HEK293 (cell line): ENCODE measurements around the gene RBMS3.

Experiments
- CTCF ChIA-PET: fragments of 350-600 bp; formaldehyde crosslinking; extraction: SDS; loops from one replicate; lab custom pipeline; 2021; ENCODE audit warnings: antibody characterized with exemption; lab: Yijun Ruan, JAX
- POLR2A ChIA-PET: fragments of 300-600 bp; formaldehyde crosslinking; extraction: SDS; loops from one replicate; lab custom pipeline; 2020; ENCODE audit warnings: antibody characterized with exemption, inconsistent platforms; lab: Yijun Ruan, JAX
- H3K27ac ChIP-seq: fragments of 200-500 bp; sonication (Bioruptor generic); 2 replicates; pipeline ENCODE4 v1.5.1; 2014; ENCODE audit warnings: low read depth, low read length, control low read depth, inconsistent platforms; ENCODE audit errors: extremely low read depth
- H3K36me3 ChIP-seq, 2 experiments: fragments of 200-500 bp in 1 of 2; sonication (Bioruptor generic) in 1 of 2; 1 replicate in 1 of 2; 2 replicates in 1 of 2; pipeline ENCODE4 v1.5.1; 2014 to 2017; ENCODE audit warnings: inconsistent platforms in 2 of 2, low read length in 2 of 2; ENCODE audit not compliant: control insufficient read depth in 2 of 2, insufficient read depth in 1 of 2
- H3K4me1 ChIP-seq: fragments of 200-500 bp; sonication (Bioruptor generic); 2 replicates; pipeline ENCODE4 v1.5.1; 2014; ENCODE audit warnings: mild to moderate bottlenecking, low read length, inconsistent platforms; ENCODE audit not compliant: control insufficient read depth, insufficient read depth
- H3K4me3 ChIP-seq: 2 replicates; pipeline ENCODE4 v1.5.1; 2011; ENCODE audit warnings: low read depth, mild to moderate bottlenecking, control low read depth, low read length, moderate library complexity
- H3K9me3 ChIP-seq: fragments of 200-500 bp; sonication (Bioruptor generic); 2 replicates; pipeline ENCODE4 v1.5.1; 2014; ENCODE audit warnings: low read depth, low read length, inconsistent platforms; ENCODE audit not compliant: control insufficient read depth, insufficient read depth
- BCL11A ChIP-seq: fragments of 450-650 bp; formaldehyde crosslinking; IDR thresholded peaks from 2 replicates; pipeline ENCODE4 v1.5.1; 2016; ENCODE audit warnings: low read depth, missing biosample characterization, missing genetic modification characterization
- EGR2 ChIP-seq: fragments of 450-650 bp; formaldehyde crosslinking; IDR thresholded peaks from 2 replicates; pipeline ENCODE4 v1.5.1; 2016; ENCODE audit warnings: low read depth, missing biosample characterization, missing genetic modification characterization
- SCRT2 ChIP-seq: fragments of 450-650 bp; formaldehyde crosslinking; IDR thresholded peaks from 2 replicates; pipeline ENCODE4 v1.5.1; 2016; ENCODE audit warnings: missing biosample characterization, missing genetic modification characterization
- ZBTB7A ChIP-seq: fragments of 450-650 bp; formaldehyde crosslinking; IDR thresholded peaks from 2 replicates; pipeline ENCODE4 v1.5.1; 2016; ENCODE audit warnings: low read depth, missing biosample characterization, missing genetic modification characterization
- ZNF114 ChIP-seq: fragments of 450-650 bp; formaldehyde crosslinking; IDR thresholded peaks from 2 replicates; pipeline ENCODE4 v1.5.0; 2017; ENCODE audit warnings: missing biosample characterization, missing genetic modification characterization
- ZNF544 ChIP-seq: fragments of 450-650 bp; formaldehyde crosslinking; IDR thresholded peaks from 2 replicates; pipeline ENCODE4 v1.5.0; 2017; ENCODE audit warnings: missing biosample characterization, missing genetic modification characterization
- ZNF623 ChIP-seq: fragments of 450-650 bp; formaldehyde crosslinking; IDR thresholded peaks from 2 replicates; pipeline ENCODE4 v1.5.1; 2016; ENCODE audit warnings: missing biosample characterization, missing genetic modification characterization
- ZNF654 ChIP-seq: fragments of 450-650 bp; formaldehyde crosslinking; IDR thresholded peaks from 2 replicates; pipeline ENCODE4 v1.5.1; 2016; ENCODE audit warnings: low read depth, missing biosample characterization, missing genetic modification characterization
- ZNF664 ChIP-seq: fragments of 450-650 bp; formaldehyde crosslinking; IDR thresholded peaks from 2 replicates; pipeline ENCODE4 v1.5.1; 2016; ENCODE audit warnings: missing biosample characterization, missing genetic modification characterization
- ZNF670 ChIP-seq: fragments of 450-650 bp; formaldehyde crosslinking; IDR thresholded peaks from 2 replicates; pipeline ENCODE4 v1.5.1; 2016; ENCODE audit warnings: missing biosample characterization, missing genetic modification characterization, low read depth
- TF ChIP-seq, protein P1 (sequence below): fragments of 450-650 bp; formaldehyde crosslinking; conservative IDR thresholded peaks from 2 replicates; pipeline ENCODE4 v1.5.1; 2016; ENCODE audit warnings: low read depth, missing biosample characterization, missing genetic modification characterization
- TF ChIP-seq, protein P2 (sequence below): fragments of 450-650 bp; formaldehyde crosslinking; optimal IDR thresholded peaks from 2 replicates; pipeline ENCODE3; 2016; ENCODE audit warnings: missing biosample characterization, mild to moderate bottlenecking, missing genetic modification characterization
- TF ChIP-seq, protein P3 (sequence below): fragments of 450-650 bp; formaldehyde crosslinking; IDR thresholded peaks from 2 replicates; pipeline ENCODE4 v1.5.1; 2016; ENCODE audit warnings: missing biosample characterization, missing genetic modification characterization, borderline replicate concordance
- TF ChIP-seq, protein P4 (sequence below): fragments of 450-650 bp; formaldehyde crosslinking; IDR thresholded peaks from 2 replicates; pipeline ENCODE4 v1.5.1; 2016; ENCODE audit warnings: missing biosample characterization, missing genetic modification characterization
- TF ChIP-seq, protein P5 (sequence below): fragments of 450-650 bp; formaldehyde crosslinking; IDR thresholded peaks from 2 replicates; pipeline ENCODE4 v1.5.1; 2016; ENCODE audit warnings: missing biosample characterization, missing genetic modification characterization
- TF ChIP-seq, protein P6 (sequence below): fragments of 450-650 bp; formaldehyde crosslinking; IDR thresholded peaks from 2 replicates; pipeline ENCODE4 v1.5.1; 2017; ENCODE audit warnings: missing biosample characterization, mild to moderate bottlenecking, missing genetic modification characterization, moderate library complexity

The RBMS3 gene

DNA sequence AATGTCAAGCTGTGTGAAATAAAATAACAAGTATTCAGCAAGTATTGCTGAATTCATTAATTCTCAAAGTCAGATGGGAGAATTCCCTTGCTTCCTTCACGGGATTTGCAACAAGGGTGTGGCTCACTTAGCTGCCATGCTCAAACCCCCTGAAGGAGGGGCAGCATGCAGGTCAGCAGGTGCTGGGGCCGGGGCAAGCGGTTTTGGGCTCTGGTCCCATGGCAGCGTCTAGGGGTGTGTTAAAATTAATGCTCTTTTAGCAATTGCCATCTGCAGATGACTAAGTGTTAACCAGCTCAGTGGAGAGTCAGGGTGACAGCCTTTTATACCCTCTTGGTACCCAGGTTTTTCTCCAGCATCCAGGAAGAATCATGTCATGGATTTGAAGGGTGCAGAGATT, 40.0 kb upstream of the RBMS3 start:
- no peaks in the 10 kb centered on the region for H3K36me3 ChIP-seq
- ChIA-PET POLR2A (no interaction called here), CTCF (no interaction called here)
- H3K27ac ChIP-seq: no peak overlapping the region
- no peaks in the 10 kb centered on the region for H3K9me3 ChIP-seq
- H3K4me1 ChIP-seq: no peaks in the 10 kb centered on the region
- TF ChIP-seq, protein P1, sequence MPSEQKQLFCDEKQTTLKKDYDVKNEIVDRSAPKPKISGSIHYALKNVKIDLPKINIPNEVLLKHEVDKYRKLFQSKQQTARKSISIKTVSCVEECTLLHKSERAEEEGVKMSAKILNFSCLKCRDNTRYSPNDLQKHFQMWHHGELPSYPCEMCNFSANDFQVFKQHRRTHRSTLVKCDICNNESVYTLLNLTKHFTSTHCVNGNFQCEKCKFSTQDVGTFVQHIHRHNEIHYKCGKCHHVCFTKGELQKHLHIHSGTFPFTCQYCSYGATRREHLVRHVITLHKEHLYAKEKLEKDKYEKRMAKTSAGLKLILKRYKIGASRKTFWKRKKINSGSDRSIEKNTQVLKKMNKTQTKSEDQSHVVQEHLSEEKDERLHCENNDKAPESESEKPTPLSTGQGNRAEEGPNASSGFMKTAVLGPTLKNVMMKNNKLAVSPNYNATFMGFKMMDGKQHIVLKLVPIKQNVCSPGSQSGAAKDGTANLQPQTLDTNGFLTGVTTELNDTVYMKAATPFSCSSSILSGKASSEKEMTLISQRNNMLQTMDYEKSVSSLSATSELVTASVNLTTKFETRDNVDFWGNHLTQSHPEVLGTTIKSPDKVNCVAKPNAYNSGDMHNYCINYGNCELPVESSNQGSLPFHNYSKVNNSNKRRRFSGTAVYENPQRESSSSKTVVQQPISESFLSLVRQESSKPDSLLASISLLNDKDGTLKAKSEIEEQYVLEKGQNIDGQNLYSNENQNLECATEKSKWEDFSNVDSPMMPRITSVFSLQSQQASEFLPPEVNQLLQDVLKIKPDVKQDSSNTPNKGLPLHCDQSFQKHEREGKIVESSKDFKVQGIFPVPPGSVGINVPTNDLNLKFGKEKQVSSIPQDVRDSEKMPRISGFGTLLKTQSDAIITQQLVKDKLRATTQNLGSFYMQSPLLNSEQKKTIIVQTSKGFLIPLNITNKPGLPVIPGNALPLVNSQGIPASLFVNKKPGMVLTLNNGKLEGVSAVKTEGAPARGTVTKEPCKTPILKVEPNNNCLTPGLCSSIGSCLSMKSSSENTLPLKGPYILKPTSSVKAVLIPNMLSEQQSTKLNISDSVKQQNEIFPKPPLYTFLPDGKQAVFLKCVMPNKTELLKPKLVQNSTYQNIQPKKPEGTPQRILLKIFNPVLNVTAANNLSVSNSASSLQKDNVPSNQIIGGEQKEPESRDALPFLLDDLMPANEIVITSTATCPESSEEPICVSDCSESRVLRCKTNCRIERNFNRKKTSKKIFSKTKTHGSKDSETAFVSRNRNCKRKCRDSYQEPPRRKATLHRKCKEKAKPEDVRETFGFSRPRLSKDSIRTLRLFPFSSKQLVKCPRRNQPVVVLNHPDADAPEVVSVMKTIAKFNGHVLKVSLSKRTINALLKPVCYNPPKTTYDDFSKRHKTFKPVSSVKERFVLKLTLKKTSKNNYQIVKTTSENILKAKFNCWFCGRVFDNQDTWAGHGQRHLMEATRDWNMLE (tag by site-specific recombination): no peak
- no peak for TF ChIP-seq ZBTB7A (tag by site-specific recombination)
- TF ChIP-seq, protein P2, sequence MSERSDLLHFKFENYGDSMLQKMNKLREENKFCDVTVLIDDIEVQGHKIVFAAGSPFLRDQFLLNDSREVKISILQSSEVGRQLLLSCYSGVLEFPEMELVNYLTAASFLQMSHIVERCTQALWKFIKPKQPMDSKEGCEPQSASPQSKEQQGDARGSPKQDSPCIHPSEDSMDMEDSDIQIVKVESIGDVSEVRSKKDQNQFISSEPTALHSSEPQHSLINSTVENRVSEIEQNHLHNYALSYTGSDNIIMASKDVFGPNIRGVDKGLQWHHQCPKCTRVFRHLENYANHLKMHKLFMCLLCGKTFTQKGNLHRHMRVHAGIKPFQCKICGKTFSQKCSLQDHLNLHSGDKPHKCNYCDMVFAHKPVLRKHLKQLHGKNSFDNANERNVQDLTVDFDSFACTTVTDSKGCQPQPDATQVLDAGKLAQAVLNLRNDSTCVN: no peak
- TF ChIP-seq, protein P3, sequence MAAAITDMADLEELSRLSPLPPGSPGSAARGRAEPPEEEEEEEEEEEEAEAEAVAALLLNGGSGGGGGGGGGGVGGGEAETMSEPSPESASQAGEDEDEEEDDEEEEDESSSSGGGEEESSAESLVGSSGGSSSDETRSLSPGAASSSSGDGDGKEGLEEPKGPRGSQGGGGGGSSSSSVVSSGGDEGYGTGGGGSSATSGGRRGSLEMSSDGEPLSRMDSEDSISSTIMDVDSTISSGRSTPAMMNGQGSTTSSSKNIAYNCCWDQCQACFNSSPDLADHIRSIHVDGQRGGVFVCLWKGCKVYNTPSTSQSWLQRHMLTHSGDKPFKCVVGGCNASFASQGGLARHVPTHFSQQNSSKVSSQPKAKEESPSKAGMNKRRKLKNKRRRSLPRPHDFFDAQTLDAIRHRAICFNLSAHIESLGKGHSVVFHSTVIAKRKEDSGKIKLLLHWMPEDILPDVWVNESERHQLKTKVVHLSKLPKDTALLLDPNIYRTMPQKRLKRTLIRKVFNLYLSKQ (tag by site-specific recombination): no peak
- TF ChIP-seq ZNF114 (tag by site-specific recombination): no peak
- TF ChIP-seq ZNF544 (tag by site-specific recombination): no peak
- no peak for TF ChIP-seq SCRT2 (tag by site-specific recombination)
- TF ChIP-seq, protein P4, sequence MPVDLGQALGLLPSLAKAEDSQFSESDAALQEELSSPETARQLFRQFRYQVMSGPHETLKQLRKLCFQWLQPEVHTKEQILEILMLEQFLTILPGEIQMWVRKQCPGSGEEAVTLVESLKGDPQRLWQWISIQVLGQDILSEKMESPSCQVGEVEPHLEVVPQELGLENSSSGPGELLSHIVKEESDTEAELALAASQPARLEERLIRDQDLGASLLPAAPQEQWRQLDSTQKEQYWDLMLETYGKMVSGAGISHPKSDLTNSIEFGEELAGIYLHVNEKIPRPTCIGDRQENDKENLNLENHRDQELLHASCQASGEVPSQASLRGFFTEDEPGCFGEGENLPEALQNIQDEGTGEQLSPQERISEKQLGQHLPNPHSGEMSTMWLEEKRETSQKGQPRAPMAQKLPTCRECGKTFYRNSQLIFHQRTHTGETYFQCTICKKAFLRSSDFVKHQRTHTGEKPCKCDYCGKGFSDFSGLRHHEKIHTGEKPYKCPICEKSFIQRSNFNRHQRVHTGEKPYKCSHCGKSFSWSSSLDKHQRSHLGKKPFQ (tag by site-specific recombination): no peak
- H3K4me3 ChIP-seq: no peak overlapping the region

DNA sequence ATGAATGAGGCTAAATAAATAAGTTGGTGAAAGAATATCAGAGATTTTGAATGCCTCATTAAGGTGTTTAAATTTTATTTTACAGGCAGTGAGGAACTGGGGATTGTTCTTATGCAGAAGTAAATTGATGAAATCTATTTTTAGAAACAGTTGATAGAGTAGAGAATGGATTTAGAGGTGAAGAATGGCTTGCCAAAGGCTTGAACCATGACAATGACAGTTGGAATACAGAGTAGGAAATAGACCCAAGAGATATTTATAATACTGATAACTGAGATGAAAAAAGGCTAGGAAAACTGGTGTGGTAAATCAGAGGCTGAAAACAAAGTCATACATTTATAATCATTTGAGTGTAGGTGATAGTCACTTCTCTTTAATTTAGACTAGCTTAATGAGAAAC, 39.0 kb upstream of the RBMS3 start:
- H3K36me3 ChIP-seq: no peaks in the 10 kb centered on the region
- no peak overlapping the region for H3K27ac ChIP-seq
- H3K4me3 ChIP-seq: no peak overlapping the region
- H3K9me3 ChIP-seq: no peaks in the 10 kb centered on the region
- POLR2A ChIA-PET: no interaction called here
- CTCF ChIA-PET: interaction anchor here (0.5 to 0.6 kb wide), 2 partner anchors 68 to 503 kb away, joined by 3 to 4 read pairs; no protein-coding TSS in a partner anchor
- H3K4me1 ChIP-seq: no peaks in the 10 kb centered on the region
- TF ChIP-seq ZNF670 (tag by site-specific recombination) (no peak), BCL11A (tag by site-specific recombination) (no peak), ZNF654 (tag by site-specific recombination) (no peak), EGR2 (tag by site-specific recombination) (no peak), ZNF623 (tag by site-specific recombination) (no peak), ZNF664 (no peak)
- TF ChIP-seq, protein P5, sequence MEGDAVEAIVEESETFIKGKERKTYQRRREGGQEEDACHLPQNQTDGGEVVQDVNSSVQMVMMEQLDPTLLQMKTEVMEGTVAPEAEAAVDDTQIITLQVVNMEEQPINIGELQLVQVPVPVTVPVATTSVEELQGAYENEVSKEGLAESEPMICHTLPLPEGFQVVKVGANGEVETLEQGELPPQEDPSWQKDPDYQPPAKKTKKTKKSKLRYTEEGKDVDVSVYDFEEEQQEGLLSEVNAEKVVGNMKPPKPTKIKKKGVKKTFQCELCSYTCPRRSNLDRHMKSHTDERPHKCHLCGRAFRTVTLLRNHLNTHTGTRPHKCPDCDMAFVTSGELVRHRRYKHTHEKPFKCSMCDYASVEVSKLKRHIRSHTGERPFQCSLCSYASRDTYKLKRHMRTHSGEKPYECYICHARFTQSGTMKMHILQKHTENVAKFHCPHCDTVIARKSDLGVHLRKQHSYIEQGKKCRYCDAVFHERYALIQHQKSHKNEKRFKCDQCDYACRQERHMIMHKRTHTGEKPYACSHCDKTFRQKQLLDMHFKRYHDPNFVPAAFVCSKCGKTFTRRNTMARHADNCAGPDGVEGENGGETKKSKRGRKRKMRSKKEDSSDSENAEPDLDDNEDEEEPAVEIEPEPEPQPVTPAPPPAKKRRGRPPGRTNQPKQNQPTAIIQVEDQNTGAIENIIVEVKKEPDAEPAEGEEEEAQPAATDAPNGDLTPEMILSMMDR (tag by site-specific recombination): no peak
- TF ChIP-seq, protein P6, sequence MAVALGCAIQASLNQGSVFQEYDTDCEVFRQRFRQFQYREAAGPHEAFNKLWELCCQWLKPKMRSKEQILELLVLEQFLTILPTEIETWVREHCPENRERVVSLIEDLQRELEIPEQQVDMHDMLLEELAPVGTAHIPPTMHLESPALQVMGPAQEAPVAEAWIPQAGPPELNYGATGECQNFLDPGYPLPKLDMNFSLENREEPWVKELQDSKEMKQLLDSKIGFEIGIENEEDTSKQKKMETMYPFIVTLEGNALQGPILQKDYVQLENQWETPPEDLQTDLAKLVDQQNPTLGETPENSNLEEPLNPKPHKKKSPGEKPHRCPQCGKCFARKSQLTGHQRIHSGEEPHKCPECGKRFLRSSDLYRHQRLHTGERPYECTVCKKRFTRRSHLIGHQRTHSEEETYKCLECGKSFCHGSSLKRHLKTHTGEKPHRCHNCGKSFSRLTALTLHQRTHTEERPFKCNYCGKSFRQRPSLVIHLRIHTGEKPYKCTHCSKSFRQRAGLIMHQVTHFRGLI: no peak
- TF ChIP-seq, protein P1 (tag by site-specific recombination): no peak
